ENCODE results near the gene ZBTB7C.

The ZBTB7C gene

DNA sequence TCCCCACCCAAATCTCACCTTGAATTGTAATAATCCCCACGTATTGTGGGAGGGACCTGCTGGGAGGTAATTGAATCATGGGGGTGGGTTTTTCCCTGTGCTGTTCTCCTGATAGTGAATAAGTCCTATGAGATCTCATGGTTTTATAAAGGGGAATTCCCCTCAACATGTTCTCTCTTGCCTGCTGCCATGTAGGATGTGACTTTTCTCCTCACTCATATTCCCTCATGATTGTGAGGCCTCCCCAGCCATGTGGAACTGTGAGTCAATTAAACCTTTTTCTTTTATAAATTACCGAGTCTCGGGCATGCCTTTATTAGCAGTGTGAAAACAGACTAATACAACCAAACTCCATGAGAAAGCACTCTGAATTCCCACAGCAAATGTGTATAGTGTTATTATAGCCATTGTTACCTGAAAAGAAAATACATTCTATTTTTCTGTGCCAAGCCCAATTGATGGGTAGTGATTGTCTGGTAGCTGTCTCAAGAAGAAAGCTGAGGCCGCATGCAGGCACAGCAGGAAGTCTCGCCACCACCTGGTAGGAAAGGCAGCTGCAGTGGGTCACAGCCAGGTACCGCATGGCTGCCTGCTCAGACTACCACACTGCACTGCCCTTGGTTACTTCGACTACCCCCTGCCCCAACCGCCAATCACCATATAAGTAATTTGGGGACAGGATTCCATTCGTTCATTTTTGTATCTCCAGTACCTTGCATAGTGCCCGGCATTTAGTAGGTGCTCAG, 10.3 kb upstream of the ZBTB7C start:
- DNase-seq (ENCODE audit: low read depth) = no peak
- in situ Hi-C loops (cut with HindIII; ENCODE audit: low sequenced_read_pairs) = no loop called here
- TF ChIP-seq, protein P1, sequence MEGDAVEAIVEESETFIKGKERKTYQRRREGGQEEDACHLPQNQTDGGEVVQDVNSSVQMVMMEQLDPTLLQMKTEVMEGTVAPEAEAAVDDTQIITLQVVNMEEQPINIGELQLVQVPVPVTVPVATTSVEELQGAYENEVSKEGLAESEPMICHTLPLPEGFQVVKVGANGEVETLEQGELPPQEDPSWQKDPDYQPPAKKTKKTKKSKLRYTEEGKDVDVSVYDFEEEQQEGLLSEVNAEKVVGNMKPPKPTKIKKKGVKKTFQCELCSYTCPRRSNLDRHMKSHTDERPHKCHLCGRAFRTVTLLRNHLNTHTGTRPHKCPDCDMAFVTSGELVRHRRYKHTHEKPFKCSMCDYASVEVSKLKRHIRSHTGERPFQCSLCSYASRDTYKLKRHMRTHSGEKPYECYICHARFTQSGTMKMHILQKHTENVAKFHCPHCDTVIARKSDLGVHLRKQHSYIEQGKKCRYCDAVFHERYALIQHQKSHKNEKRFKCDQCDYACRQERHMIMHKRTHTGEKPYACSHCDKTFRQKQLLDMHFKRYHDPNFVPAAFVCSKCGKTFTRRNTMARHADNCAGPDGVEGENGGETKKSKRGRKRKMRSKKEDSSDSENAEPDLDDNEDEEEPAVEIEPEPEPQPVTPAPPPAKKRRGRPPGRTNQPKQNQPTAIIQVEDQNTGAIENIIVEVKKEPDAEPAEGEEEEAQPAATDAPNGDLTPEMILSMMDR (IDR thresholded peaks at IDR 0.05; ENCODE audit: low read depth, low read length, missing control alignments) = no peak
- H3K4me3 ChIP-seq (ENCODE audit: low read depth, low read length) = no peak overlapping the region

DNA sequence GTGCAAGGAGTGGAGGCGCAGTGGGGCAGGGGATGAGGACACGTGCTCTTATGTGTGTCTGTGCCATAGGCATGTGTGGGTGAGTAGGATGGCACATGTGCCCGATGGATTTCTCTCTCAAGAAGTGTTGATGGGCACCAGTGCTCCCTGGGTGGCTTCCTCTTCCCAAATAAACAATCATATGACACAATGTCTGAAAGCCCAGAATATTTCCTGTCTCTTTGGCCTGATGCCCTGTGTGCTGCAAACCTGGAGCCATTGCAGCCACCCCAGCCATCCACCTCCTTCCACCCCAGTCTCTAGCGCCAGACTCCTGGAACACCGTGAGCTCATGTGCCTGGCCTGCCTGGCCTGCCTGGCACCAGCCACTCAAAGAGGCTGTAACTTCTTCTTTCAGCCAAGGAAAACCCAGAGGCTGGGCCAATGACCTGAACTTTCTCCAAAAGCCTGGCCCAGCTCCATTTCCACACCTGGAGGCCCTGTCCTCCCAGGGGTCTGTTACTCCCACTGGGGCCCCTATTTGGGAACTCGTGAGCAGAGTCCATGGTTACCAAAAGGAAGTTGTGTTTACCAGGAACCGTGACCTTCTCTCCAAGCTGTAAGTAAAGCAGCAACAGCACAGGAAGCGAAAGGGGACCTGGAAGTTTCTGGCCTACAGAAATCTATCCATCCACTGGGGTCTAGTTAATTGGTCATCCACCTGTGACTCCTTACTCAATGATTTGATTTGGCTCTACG, 9.5 kb upstream of the ZBTB7C start:
- no peak for DNase-seq (ENCODE audit: low read depth)
- no peak overlapping the region for H3K4me3 ChIP-seq (ENCODE audit: low read depth, low read length)
- in situ Hi-C loops (cut with HindIII; ENCODE audit: low sequenced_read_pairs) = no loop called here

DNA sequence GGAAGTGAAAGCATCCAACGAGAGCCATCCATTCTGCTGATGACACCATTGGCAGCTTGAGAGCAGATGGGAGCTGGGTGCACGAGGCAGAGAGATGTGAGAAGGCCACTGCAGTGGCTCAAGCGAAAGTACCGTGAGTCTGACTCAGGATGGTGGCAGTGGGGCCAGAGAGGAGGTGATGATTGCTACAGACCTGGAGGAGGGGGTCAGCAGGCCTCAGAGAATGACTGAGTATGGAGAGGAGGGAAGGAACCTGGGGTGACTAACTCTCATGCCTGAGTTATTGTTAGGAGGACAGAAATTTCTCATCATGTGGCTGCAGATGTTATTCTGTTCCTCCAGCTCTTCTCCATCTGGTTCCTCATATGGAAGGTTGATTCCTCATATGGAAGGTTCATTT, 8.8 kb upstream of the ZBTB7C start:
- no peak overlapping the region for H3K4me3 ChIP-seq (ENCODE audit: low read depth, low read length)
- no peak for DNase-seq (ENCODE audit: low read depth)
- in situ Hi-C loops (cut with HindIII; ENCODE audit: low sequenced_read_pairs) = no loop called here
- TF ChIP-seq, protein P1 (IDR thresholded peaks at IDR 0.05; ENCODE audit: low read depth, low read length, missing control alignments) = no peak

More for the DNA sequence above, 9.5 kb upstream of the ZBTB7C start:
- TF ChIP-seq, protein P1 (IDR thresholded peaks at IDR 0.05; ENCODE audit: low read depth, low read length, missing control alignments) = no peak

DNA sequence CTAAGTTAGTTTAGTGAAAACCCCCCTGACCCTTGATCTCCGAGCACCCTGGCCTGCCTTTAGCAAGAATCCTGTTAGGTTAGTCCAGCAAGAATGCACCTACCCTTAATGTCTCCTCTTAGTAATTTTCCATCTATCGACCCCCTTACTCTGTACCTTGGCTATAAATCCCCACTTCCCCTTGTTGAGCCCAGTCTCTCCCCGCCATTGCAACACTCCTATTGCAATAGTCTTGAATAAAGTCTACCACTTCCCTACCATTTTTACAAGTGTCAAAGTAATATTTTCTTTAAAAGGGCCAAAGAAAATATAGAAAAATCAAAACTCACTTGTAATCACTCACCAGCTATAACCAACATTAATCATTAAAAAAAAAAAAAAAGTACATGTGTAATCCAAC, 4.2 kb upstream of the ZBTB7C start:
- H3K4me3 ChIP-seq (ENCODE audit: low read depth, low read length) = no peak overlapping the region
- TF ChIP-seq, protein P1 (IDR thresholded peaks at IDR 0.05; ENCODE audit: low read depth, low read length, missing control alignments) = no peak
- in situ Hi-C loops (cut with HindIII; ENCODE audit: low sequenced_read_pairs) = no loop called here
- no peak for DNase-seq (ENCODE audit: low read depth)

- no peak for DNase-seq (ENCODE audit: low read depth)
- H3K4me3 ChIP-seq (ENCODE audit: low read depth, low read length) = no peak overlapping the region
- TF ChIP-seq, protein P1 (IDR thresholded peaks at IDR 0.05; ENCODE audit: low read depth, low read length, missing control alignments) = peak; percentile 83
- in situ Hi-C loops (cut with HindIII; ENCODE audit: low sequenced_read_pairs) = no loop called here
Observed at GRCh38 chr18:48412339-48412929, 3.3 kb upstream of the ZBTB7C start.

- H3K4me3 ChIP-seq (ENCODE audit: low read depth, low read length) = peak overlapping the region; percentile 67
- in situ Hi-C loops (cut with HindIII; ENCODE audit: low sequenced_read_pairs) = no loop called here
- TF ChIP-seq, protein P1 (IDR thresholded peaks at IDR 0.05; ENCODE audit: low read depth, low read length, missing control alignments) = no peak
- DNase-seq (ENCODE audit: low read depth) = peak; percentile 29
Observed at GRCh38 chr18:48410095-48410920, 1.1 kb upstream of the ZBTB7C start.
